ENCODE data around the gene KRT86.

KRT86 gene

GRCh38 chr12:52274521-52275120 is at the start of gene KRT86:
TSS of gene KRT86 (plus strand) at chr12:52274645. CDS start at chr12:52301917, 27,272 bp downstream.
- no peak for TF ChIP-seq ZNF274 (IDR thresholded peaks at IDR 0.05; ENCODE audit: low read depth, low read length)
- no peak within 1 kb of the TSS for H3K4me3 ChIP-seq (ENCODE audit: low read length)

DNA sequence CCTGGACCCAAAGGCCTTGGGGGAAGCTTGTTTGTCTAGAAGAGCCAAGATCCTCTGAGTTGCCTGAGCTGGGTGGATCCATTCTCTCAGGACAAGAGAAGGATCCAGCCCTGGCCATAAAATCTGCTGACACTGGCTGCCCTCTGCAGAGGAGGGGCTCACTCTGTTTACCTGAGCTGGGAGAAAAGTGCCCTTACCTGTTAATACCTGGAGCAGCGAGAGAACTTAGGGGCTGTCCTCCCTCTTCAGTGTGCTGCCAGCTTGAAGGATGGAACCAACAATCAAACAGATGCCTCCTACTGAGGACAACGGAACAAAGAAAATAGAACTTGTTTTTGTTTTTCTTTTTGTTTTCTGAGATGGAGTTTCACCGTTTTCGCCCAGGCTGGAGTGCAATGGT is 48.7 kb upstream of the KRT86 start:
- no peak overlapping the region for H3K4me3 ChIP-seq (ENCODE audit: low read length)
- no peak for TF ChIP-seq ZNF274 (IDR thresholded peaks at IDR 0.05; ENCODE audit: low read depth, low read length)

DNA sequence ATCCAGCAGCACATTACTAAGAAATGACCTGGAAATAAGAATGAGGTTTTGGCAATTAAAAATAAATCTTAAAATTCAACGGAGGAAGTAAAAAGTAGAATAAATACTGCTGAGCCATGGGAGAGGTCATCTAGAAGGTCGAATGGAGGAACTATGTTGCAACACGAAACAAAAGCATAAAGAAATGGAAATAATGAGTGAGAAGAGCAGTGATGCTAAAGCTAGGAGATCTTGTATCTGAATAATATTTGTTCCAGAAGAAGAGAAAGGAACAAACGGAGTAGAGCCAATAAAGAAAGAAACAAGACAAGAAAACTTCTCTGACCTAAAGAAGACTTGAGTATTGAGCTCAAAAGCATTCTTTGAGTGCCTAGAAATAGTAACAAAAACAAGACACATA is 48.0 kb upstream of the KRT86 start:
- no peak for TF ChIP-seq ZNF274 (IDR thresholded peaks at IDR 0.05; ENCODE audit: low read depth, low read length)

DNA sequence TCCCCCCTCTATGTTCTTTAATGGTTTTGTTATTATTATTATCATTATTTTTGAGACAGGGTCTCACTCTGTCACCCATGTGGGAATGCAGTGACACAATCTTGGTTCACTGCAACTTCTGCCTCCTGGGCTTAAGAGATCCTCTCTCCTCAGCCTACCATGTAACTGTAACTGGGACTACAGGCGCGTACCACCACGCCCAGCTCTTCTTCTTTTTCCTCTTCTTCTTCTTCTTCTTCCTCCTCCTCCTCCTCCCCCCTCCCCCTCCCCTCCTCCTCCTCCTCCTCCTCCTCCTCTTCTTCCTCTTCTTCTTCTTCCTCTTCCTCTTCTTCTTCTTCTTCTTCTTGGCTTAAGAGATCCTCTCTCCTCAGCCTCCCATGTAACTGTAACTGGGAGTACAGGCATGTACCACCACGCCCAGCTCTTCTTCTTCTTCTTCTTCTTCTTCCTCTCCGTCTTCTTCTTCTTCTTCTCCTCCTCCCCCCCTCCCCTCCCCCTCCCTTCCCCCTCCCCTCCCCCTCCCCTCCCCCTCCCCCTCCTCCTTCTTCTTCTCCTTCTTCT is 46.8 kb upstream of the KRT86 start:
- TF ChIP-seq ZNF274 (IDR thresholded peaks at IDR 0.05; ENCODE audit: low read depth, low read length): no peak
- no peak overlapping the region for H3K4me3 ChIP-seq (ENCODE audit: low read length)

More for the DNA sequence above, 48.0 kb upstream of the KRT86 start:
- no peak overlapping the region for H3K4me3 ChIP-seq (ENCODE audit: low read length)

DNA sequence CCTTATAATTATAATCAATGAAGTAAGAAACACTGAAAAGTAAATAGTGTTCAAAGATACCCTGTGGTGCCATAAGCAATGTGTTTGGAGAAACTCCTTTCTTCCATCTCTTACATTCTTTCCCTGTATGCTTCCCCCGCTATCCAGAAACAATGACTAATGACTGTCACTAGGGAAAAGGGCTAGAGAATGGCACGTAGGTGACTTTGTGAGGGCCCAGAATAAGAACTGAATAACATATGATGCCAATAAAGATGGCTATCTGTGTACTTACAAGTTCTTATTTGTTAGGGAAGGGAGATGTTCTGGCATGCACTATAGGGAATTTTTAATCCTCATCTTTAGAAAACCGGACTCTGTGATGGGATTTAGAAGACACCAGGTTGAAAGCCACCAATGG is 46.1 kb upstream of the KRT86 start:
- no peak for TF ChIP-seq ZNF274 (IDR thresholded peaks at IDR 0.05; ENCODE audit: low read depth, low read length)
- H3K4me3 ChIP-seq (ENCODE audit: low read length): no peak overlapping the region

GRCh38 chr12:52228931-52229330 is 45.5 kb upstream of the KRT86 start:
- TF ChIP-seq ZNF274 (IDR thresholded peaks at IDR 0.05; ENCODE audit: low read depth, low read length): no peak
- H3K4me3 ChIP-seq (ENCODE audit: low read length): no peak overlapping the region

- H3K4me3 ChIP-seq (ENCODE audit: low read length): no peak overlapping the region
- TF ChIP-seq ZNF274 (IDR thresholded peaks at IDR 0.05; ENCODE audit: low read depth, low read length): no peak
Measured at GRCh38 chr12:52229836-52230343, 44.6 kb upstream of the KRT86 start.

- no peak overlapping the region for H3K4me3 ChIP-seq (ENCODE audit: low read length)
- no peak for TF ChIP-seq ZNF274 (IDR thresholded peaks at IDR 0.05; ENCODE audit: low read depth, low read length)
Measured at GRCh38 chr12:52230364-52231281, 43.8 kb upstream of the KRT86 start.

DNA sequence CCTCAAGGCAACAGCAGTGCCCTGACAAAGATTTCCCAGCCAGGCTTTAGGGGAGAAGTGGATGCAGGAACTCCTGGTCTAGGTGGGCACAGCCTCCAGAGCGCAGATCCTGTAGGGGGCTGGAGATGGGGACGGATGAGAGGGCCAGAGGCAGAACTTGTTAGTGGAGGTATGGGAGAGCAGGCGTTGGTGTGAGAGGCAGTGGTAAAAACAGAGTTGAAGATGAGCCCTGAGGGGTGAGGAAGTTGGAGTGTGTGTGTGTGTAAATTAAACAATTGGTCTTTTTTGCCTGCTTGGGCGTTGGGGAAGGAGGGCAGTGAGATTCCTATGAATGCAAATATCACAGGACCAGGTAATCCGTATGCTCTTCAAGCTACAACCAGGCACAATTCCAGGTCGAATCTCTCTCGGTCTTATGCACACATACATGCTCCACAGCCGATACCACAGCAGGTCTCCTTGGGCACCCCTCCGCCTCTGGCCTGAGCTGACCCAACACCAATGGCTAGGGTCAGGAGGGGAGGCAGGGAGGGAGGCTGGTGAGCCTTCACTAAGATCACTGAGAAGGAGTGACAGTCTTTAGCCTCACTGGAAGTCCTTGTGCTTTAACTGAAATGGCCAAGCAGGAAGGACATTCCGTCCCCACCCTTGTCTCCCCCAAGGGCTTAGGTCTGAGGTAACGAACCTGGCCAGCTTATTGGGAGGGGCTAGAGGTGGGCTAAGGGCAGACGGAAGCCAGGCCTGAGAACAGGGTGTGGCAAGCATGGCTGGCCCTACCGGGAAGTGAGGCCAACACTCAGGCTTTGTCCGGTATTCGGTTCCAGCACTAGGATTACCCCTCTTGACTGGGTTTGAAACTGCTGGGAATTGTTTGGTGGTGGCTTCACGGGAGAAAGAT is 42.9 kb upstream of the KRT86 start:
- TF ChIP-seq ZNF274 (IDR thresholded peaks at IDR 0.05; ENCODE audit: low read depth, low read length): no peak
- no peak overlapping the region for H3K4me3 ChIP-seq (ENCODE audit: low read length)

- no peak for TF ChIP-seq ZNF274 (IDR thresholded peaks at IDR 0.05; ENCODE audit: low read depth, low read length)
- H3K4me3 ChIP-seq (ENCODE audit: low read length): no peak overlapping the region
Measured at GRCh38 chr12:52232203-52232673, 42.2 kb upstream of the KRT86 start.

DNA sequence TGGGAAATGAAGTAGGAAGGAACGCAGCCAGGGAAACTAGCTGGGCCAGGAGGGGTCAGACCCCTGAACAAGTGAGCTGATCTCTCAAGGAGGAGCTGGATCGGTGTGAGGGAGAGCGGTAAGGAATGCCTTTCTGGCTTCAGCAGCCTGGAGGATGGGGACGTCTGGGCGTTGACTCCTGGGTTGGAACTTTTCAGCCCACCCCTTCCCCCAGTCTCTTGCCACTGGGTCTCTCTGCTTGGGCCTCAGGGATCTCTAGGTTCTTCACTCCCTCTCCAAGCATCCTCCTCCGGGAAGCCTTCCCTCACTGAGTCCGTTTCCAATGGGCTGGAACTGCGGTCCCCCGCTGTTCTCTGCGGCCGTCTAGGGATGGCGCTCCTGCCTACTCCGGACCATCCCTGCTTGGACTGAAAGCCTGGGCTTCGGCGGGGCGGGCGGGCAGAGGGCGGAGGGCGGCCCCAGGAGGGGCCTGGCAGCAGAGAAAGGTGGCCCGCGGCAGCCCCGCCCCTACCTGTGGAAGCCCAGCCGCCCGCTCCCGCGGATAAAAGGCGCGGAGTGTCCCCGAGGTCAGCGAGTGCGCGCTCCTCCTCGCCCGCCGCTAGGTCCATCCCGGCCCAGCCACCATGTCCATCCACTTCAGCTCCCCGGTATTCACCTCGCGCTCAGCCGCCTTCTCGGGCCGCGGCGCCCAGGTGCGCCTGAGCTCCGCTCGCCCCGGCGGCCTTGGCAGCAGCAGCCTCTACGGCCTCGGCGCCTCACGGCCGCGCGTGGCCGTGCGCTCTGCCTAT is 41.6 kb upstream of the KRT86 start, which contains the start of gene KRT7:
KRT7 (plus strand) TSS at position 570 of the 788 bp plus-strand sequence; CDS start at position 624, 54 bp downstream.
- TF ChIP-seq ZNF274 (IDR thresholded peaks at IDR 0.05; ENCODE audit: low read depth, low read length): no peak
- no peak within 1 kb of the TSS for H3K4me3 ChIP-seq (ENCODE audit: low read length)

GRCh38 chr12:52233462-52234207 is 40.8 kb upstream of the KRT86 start:
- TF ChIP-seq ZNF274 (IDR thresholded peaks at IDR 0.05; ENCODE audit: low read depth, low read length): no peak
- H3K4me3 ChIP-seq (ENCODE audit: low read length): no peak overlapping the region

Measured in GM08714 (cell line).